DMS114 treated with DMSO at 0.1 percent for 48 hours (cell line): Measurements from ENCODE around the gene PRPF40A.

Source experiments
- DNase-seq: peaks from one replicate; lab custom pipeline; 2025; ENCODE audit not compliant: unreplicated experiment; lab: John Stamatoyannopoulos, UW

Gene PRPF40A

GRCh38 chr2:152718076-152718908, 1.0 kb upstream of the PRPF40A start, which contains the start of gene ARL6IP6:
TSS of gene ARL6IP6 (plus strand) at chr2:152718620. CDS start at chr2:152718625, 5 bp downstream.
- peak; percentile 69 for DNase-seq

GRCh38 chr2:152716805-152717227, 445 bp downstream of the PRPF40A start:
- no peak for DNase-seq

GRCh38 chr2:152715854-152716428, 1.3 kb downstream of the PRPF40A start:
- DNase-seq, result peak; percentile 6

- no peak for DNase-seq
Observed at GRCh38 chr2:152715112-152715511, 2.1 kb downstream of the PRPF40A start.

- DNase-seq, result no peak
Observed at GRCh38 chr2:152710713-152711112, 6.5 kb downstream of the PRPF40A start.

GRCh38 chr2:152708742-152709141, 8.5 kb downstream of the PRPF40A start:
- no peak for DNase-seq

GRCh38 chr2:152706477-152707021, 10.7 kb downstream of the PRPF40A start:
- DNase-seq, result no peak

- DNase-seq, result no peak
Observed at GRCh38 chr2:152701198-152701597, 16.1 kb downstream of the PRPF40A start.

GRCh38 chr2:152696476-152696875, 20.8 kb downstream of the PRPF40A start:
- DNase-seq, result no peak

GRCh38 chr2:152695763-152696162, 21.5 kb downstream of the PRPF40A start:
- no peak for DNase-seq

GRCh38 chr2:152694161-152694661, 23.1 kb downstream of the PRPF40A start:
- no peak for DNase-seq

- DNase-seq, result no peak
Observed at GRCh38 chr2:152693033-152693432, 24.2 kb downstream of the PRPF40A start.

GRCh38 chr2:152686321-152686720, 30.9 kb downstream of the PRPF40A start:
- DNase-seq, result no peak

GRCh38 chr2:152683400-152683799, 33.9 kb downstream of the PRPF40A start:
- no peak for DNase-seq

- DNase-seq, result no peak
Observed at GRCh38 chr2:152682663-152683062, 34.6 kb downstream of the PRPF40A start.

- DNase-seq, result no peak
Observed at GRCh38 chr2:152678808-152679207, 38.5 kb downstream of the PRPF40A start.

GRCh38 chr2:152676461-152676860, 40.8 kb downstream of the PRPF40A start:
- no peak for DNase-seq

GRCh38 chr2:152674334-152674733, 42.9 kb downstream of the PRPF40A start:
- no peak for DNase-seq

- DNase-seq, result no peak
Observed at GRCh38 chr2:152664725-152665124, 52.5 kb downstream of the PRPF40A start.

- no peak for DNase-seq
Observed at GRCh38 chr2:152661076-152661475, 56.2 kb downstream of the PRPF40A start.

- DNase-seq, result no peak
Observed at GRCh38 chr2:152658221-152658620, 59.0 kb downstream of the PRPF40A start.

- no peak for DNase-seq
Observed at GRCh38 chr2:152657043-152657442, 60.2 kb downstream of the PRPF40A start.
